ENCODE results near the gene ALDH9A1.

DNA sequence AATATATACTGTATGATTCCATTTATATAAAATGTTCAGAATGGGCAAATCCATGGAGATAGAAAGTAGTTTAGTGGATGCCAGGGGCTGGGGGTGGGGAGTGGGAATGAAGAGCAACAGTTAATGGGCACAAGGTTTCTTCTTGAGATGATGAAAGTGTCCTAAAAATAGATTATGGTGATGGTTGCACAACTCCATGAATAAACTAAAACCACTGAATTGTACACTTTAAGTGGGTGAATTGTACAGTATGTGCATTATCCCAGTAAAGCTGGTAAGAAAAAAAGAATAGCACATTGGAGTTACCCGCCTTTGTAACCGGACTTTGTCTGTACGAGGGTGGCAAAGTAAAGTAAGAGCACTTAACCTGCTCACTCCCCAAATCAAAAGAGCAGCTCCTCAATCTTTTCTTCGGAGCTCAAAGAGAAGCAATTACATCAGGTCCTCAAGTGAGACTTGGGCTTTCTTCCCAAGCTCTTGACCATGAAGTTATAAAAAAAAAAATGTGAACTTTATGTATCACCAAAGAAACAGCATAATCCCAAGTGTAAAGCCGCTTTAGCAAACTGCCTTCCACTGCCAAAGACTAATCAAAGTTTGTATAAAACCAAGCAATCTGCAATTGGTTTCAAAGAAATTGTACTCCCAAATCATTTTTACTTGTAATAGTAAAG is 32.1 kb downstream of the ALDH9A1 start:
- TF ChIP-seq EZH2 (IDR thresholded peaks at IDR 0.05) (no peak), FOXP2 (optimal IDR thresholded peaks at IDR 0.05; ENCODE audit: control extremely low read depth, extremely low read length, insufficient read depth) (no peak), POLR2AphosphoS5 (IDR thresholded peaks at IDR 0.05; ENCODE audit: borderline replicate concordance, low read depth, low read length) (no peak)
